CD4-positive, alpha-beta memory T cell (primary cell): Measurements from ENCODE around the gene PACSIN2. TPM values are rescaled to one million over a fixed set of nuclear protein-coding genes. Genes with fewer than 3 reads are reported as not detected.
"Not testable (repeated sequence)": the region's sequence is repeated elsewhere in the genome, so short reads cannot be mapped to it uniquely, and the experiment has no call there.

ENCODE experiments used
- CTCF ChIA-PET: fragments of 350-600 bp; sonication (Branson Sonifier 250); formaldehyde crosslinking; loops from one replicate; lab custom pipeline; 2021; ENCODE audit warnings: inconsistent platforms; ENCODE audit not compliant: partially characterized antibody; lab: Charles Lee
- POLR2A ChIA-PET: fragments of 350-600 bp; sonication (Branson Sonifier 250); formaldehyde crosslinking; loops from one replicate; lab custom pipeline; 2021; ENCODE audit not compliant: partially characterized antibody; lab: Charles Lee
- DNase-seq, 5 donors: peaks; one replicate each; pipeline versions ENCODE4 v3.0.0 to v3.0.0-alpha.2; 2020 to 2022; ENCODE audit warnings: mixed read lengths in 1 of 5
- H3K27ac ChIP-seq: one replicate; pipeline ENCODE4 v1.7.0; 2013; ENCODE audit warnings: low read depth, low read length
- H3K27me3 ChIP-seq: 2 replicates; pipeline ENCODE4 v1.7.0; 2013; ENCODE audit warnings: mild to moderate bottlenecking, low read length, moderate library complexity; ENCODE audit not compliant: insufficient read depth
- H3K36me3 ChIP-seq: 2 replicates; pipeline ENCODE4 v1.7.0; 2013; ENCODE audit warnings: mild to moderate bottlenecking, low read length, moderate library complexity; ENCODE audit not compliant: insufficient read depth
- H3K4me1 ChIP-seq: 2 replicates; pipeline ENCODE4 v1.7.0; 2013; ENCODE audit warnings: mild to moderate bottlenecking, low read length, moderate library complexity; ENCODE audit not compliant: insufficient read depth
- H3K4me3 ChIP-seq, 2 donors: one replicate each; pipeline ENCODE4 v1.7.0; 2013; ENCODE audit warnings: low read length in 2 of 2, mild to moderate bottlenecking in 1 of 2
- H3K9me3 ChIP-seq, 2 donors: one replicate each; pipeline ENCODE4 v1.7.0; 2013; ENCODE audit warnings: low read length in 2 of 2, control low read depth in 1 of 2; ENCODE audit not compliant: control insufficient read depth in 1 of 2
- H3K27ac Mint-ChIP-seq, 7 donors: one replicate each; pipeline ENCODE4 v1.8.0; 2020 to 2021; ENCODE audit warnings: mixed read lengths in 7 of 7, mild to moderate bottlenecking in 6 of 7, inconsistent platforms in 3 of 7, moderate library complexity in 3 of 7
- H3K27me3 Mint-ChIP-seq, 2 donors: one replicate each; pipeline ENCODE4 v1.8.0; 2020 to 2021; ENCODE audit warnings: mixed read lengths in 2 of 2
- H3K36me3 Mint-ChIP-seq, 2 donors: one replicate each; pipeline ENCODE4 v1.8.0; 2020 to 2021; ENCODE audit warnings: mixed read lengths in 2 of 2, inconsistent platforms in 1 of 2, mild to moderate bottlenecking in 1 of 2
- H3K4me1 Mint-ChIP-seq, 4 donors: one replicate each; pipeline ENCODE4 v1.8.0; 2020 to 2021; ENCODE audit warnings: mixed read lengths in 4 of 4, mild to moderate bottlenecking in 1 of 4
- H3K4me3 Mint-ChIP-seq, 8 donors: one replicate each; pipeline ENCODE4 v1.8.0; 2020 to 2021; ENCODE audit warnings: mixed read lengths in 8 of 8, mild to moderate bottlenecking in 7 of 8, moderate library complexity in 6 of 8, inconsistent platforms in 3 of 8
- H3K9me3 Mint-ChIP-seq, 8 donors: one replicate each; pipeline ENCODE4 v1.8.0; 2020 to 2021; ENCODE audit warnings: mixed read lengths in 8 of 8, mild to moderate bottlenecking in 5 of 8, inconsistent platforms in 3 of 8, moderate library complexity in 1 of 8
- intact Hi-C: fragments of 100-400 bp; cut with micrococcal nuclease; formaldehyde crosslinking; loops from one replicate; pipeline ENCODE4 v1.15.1; 2023
- polyA plus RNA-seq, 2 donors: library from polyadenylated mRNA; unstranded; fragments of 300-500 nt; fragmentation: Illumina TruSeq; gene quantifications; one replicate each; pipeline ENCODE4 v1.2.3, GENCODE V29; 2021
- total RNA-seq, 2 experiments: library from RNA; stranded (reverse); gene quantifications; one replicate each; pipeline ENCODE4 v1.2.3, GENCODE V29; 2021

Gene PACSIN2
- total and polyA plus RNA-seq, 4 experiments from 2014 or later = 24.6 to 55.0 (median 45.2) TPM

DNA sequence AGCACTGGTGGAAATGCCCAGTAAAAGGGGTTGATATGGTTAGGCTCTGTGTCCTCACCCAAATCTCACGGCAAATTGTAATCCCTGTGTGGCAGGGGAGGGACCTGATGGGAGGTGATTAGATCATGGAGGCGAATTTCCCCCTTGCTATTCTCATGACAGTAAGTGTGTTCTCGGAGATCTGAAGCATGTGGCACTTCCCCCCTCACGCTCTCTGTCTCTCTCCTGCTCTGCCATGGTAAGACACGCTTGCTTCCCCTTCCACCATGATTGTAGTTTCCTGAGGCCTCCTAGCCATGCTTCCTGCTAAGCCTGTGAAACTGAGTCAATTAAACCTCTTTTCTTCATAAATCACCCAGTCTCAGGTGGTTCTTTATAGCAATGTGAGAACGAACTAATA lies 37.4 kb downstream of the PACSIN2 start:
- Mint-ChIP-seq H3K36me3 (no peaks in the 10 kb centered on the region), H3K9me3 (no peaks in the 10 kb centered on the region), H3K27ac (peak overlapping the region in 1 of 7 donors; percentile 60), H3K4me1 (peaks cover 20 to 40% (median 31%) of the 10 kb centered on the region in 4 donors), H3K27me3 (no peaks in the 10 kb centered on the region), H3K4me3 (no peak overlapping the region)
- POLR2A ChIA-PET = no interaction called here
- intact Hi-C loops = no loop called here
- Histone ChIP-seq H3K36me3 (no peaks in the 10 kb centered on the region), H3K9me3 (no peaks in the 10 kb centered on the region), H3K4me3 (no peak overlapping the region), H3K4me1 (peaks cover 10% of the 10 kb centered on the region), H3K27ac (no peak overlapping the region), H3K27me3 (no peaks in the 10 kb centered on the region)
- CTCF ChIA-PET = no interaction called here
- DNase-seq = no peak

DNA sequence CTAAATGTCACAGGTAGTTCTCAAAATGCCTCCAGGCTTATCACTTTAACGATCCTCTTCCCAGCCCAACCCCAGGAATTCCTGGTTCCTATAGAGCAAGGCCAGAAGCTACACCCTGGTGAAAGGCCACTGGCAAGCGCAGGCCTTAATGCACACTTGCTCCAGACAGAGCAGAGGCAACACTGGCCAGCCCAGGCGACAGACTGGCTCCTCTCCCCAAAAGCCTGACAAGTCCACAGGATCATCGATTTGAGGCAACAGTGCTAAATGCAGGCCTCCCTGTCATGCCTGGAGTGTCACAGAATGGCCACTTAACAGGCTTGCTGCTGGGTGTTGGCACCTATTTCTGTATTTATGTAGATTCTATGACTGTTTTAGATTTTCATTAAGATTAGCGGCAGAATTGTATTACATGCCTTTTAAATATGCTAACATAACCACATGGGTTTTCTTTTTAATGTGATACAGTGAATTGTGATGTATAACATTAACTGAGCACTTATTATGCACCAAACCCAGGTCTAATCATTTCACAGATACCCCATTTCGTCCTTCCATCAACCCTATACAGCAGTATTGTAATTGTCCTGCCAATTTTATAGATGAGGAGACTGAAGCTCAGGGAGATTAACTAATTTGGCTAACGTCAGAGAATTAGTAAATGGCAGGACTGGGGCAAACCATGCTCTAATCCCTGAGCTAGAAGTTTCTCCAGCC lies 38.6 kb downstream of the PACSIN2 start:
- Mint-ChIP-seq H3K9me3 (no peaks in the 10 kb centered on the region), H3K36me3 (peaks cover 0 to 4% of the 10 kb centered on the region in 2 donors), H3K4me3 (no peak overlapping the region), H3K4me1 (peaks cover 23 to 45% (median 35%) of the 10 kb centered on the region in 4 donors), H3K27ac (peak overlapping the region in 3 of 7 donors; percentile 36 to 52 (median 37)), H3K27me3 (no peaks in the 10 kb centered on the region)
- POLR2A ChIA-PET = no interaction called here
- Histone ChIP-seq H3K9me3 (no peaks in the 10 kb centered on the region), H3K36me3 (no peaks in the 10 kb centered on the region), H3K27ac (no peak overlapping the region), H3K4me3 (no peak overlapping the region), H3K4me1 (peaks cover 10% of the 10 kb centered on the region), H3K27me3 (no peaks in the 10 kb centered on the region)
- intact Hi-C loops = no loop called here
- CTCF ChIA-PET = no interaction called here
- DNase-seq = no peak

DNA sequence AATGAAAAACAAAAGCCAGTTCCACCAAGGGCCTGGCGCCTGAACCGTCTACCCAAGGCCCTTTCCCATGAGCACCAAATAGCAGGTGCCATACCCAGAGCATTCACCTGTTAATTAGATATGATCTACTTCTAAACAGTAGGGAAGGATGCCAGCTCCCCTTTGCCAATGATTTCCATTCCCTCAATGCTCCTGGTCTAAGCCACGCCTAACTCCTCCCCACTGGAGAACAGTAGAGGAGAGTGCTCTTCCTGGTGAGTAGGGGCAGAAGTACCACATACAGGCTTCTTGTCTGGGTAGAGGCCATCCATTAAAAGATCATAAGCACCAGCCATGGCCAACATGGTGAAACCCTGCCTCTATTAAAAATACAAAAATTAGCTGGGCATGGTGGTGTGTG lies 40.7 kb downstream of the PACSIN2 start:
- ChIA-PET CTCF (no interaction called here), POLR2A (no interaction called here)
- Histone ChIP-seq H3K4me3 (no peak overlapping the region), H3K4me1 (peaks cover 10% of the 10 kb centered on the region), H3K27me3 (no peaks in the 10 kb centered on the region), H3K9me3 (no peaks in the 10 kb centered on the region), H3K36me3 (no peaks in the 10 kb centered on the region), H3K27ac (no peak overlapping the region)
- H3K4me3 Mint-ChIP-seq = no peak overlapping the region
- no peak for DNase-seq
- H3K36me3 Mint-ChIP-seq = peaks cover 7 to 10% of the 10 kb centered on the region in 2 donors
- H3K9me3 Mint-ChIP-seq = no peaks in the 10 kb centered on the region
- intact Hi-C loops = no loop called here
- H3K27me3 Mint-ChIP-seq = no peaks in the 10 kb centered on the region
- H3K27ac Mint-ChIP-seq = peak overlapping the region in 3 of 7 donors; percentile 16 to 65 (median 18)
- peaks cover 24 to 50% (median 34%) of the 10 kb centered on the region in 4 donors for H3K4me1 Mint-ChIP-seq

DNA sequence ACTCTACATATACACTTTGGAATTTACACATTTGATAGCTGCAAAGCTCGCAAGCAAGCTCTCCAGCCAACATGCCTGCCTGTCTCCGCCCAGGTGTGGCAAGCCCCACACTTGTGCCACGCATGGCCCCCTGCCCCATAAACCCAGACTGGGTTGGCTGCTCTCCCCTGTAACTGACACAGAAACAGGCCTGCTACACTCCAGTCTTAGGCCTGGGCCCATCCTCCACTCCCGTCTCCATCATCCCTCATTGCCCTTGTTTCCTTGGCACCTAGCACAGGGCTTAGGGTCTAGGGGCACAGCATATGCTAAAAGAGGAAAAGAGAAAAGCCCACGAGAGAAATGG lies 41.4 kb downstream of the PACSIN2 start:
- CTCF ChIA-PET = interaction anchor here (0.9 kb wide), 1 partner anchor 230 kb away, joined by 3 read pairs; no protein-coding TSS in a partner anchor
- Histone ChIP-seq H3K27me3 (no peaks in the 10 kb centered on the region), H3K4me1 (peaks cover 8% of the 10 kb centered on the region), H3K36me3 (no peaks in the 10 kb centered on the region), H3K9me3 (no peaks in the 10 kb centered on the region), H3K4me3 (no peak overlapping the region), H3K27ac (no peak overlapping the region)
- Mint-ChIP-seq H3K27me3 (no peaks in the 10 kb centered on the region), H3K4me3 (no peak overlapping the region), H3K4me1 (peaks cover 22 to 45% (median 30%) of the 10 kb centered on the region in 4 donors), H3K27ac (no peak overlapping the region), H3K9me3 (no peaks in the 10 kb centered on the region), H3K36me3 (peaks cover 8 to 11% of the 10 kb centered on the region in 2 donors)
- DNase-seq = no peak
- POLR2A ChIA-PET = no interaction called here
- intact Hi-C loops = no loop called here

DNA sequence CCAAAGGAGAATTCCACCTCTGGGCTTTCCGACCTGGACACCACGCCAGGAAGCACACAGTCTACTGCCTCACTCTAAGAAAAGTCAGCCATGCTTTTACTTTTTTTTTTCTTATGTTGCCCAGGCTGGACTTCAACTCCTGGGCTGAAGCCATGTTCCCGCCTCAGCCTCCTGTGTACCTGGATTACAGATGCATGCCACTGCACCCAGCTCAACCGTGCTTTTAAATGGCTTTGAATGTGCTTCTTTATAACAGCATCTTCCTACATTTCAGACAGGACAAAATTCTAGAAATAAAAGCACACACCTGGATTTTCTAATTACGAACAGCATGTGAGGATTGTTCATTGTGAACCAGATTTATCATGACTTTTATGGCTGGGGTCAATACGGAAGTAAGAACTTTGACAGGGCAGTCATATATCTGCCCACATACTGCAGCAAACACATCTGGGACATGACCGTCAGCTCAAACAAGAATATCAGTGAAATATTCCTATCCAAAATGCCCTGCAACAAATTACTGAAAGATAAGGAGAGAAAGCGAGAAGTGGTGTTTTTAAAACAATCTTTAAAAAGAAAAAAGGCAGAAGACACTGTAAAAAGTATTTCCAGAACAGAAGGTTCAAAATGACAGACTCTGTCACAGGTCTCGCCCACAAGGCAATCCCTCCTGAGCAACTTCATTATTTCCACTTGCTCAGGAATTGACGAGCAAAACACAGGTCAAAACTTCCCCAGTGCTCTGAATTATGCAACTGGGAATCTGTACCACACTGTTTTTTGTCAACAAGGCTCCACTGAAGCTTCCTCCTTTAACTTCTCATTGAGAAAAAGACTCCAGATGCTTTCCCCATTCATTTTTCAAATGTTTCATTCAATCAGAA lies 42.1 kb downstream of the PACSIN2 start:
- H3K4me1 Mint-ChIP-seq = peaks cover 18 to 41% (median 27%) of the 10 kb centered on the region in 4 donors
- intact Hi-C loops = no loop called here
- no peak overlapping the region for H3K4me3 ChIP-seq
- H3K27ac ChIP-seq = no peak overlapping the region
- H3K9me3 Mint-ChIP-seq = no peaks in the 10 kb centered on the region
- H3K27me3 ChIP-seq = no peaks in the 10 kb centered on the region
- ChIA-PET POLR2A (no interaction called here), CTCF (interaction anchor here (0.9 kb wide), 1 partner anchor 229 kb away, joined by 3 read pairs; no protein-coding TSS in a partner anchor)
- peaks cover 13 to 16% of the 10 kb centered on the region in 2 donors for H3K36me3 Mint-ChIP-seq
- H3K9me3 ChIP-seq = no peaks in the 10 kb centered on the region
- no peaks in the 10 kb centered on the region for H3K27me3 Mint-ChIP-seq
- peaks cover 1% of the 10 kb centered on the region for H3K4me1 ChIP-seq
- H3K27ac Mint-ChIP-seq = peak overlapping the region in 1 of 7 donors; percentile 48
- no peak for DNase-seq
- no peaks in the 10 kb centered on the region for H3K36me3 ChIP-seq
- H3K4me3 Mint-ChIP-seq = no peak overlapping the region

DNA sequence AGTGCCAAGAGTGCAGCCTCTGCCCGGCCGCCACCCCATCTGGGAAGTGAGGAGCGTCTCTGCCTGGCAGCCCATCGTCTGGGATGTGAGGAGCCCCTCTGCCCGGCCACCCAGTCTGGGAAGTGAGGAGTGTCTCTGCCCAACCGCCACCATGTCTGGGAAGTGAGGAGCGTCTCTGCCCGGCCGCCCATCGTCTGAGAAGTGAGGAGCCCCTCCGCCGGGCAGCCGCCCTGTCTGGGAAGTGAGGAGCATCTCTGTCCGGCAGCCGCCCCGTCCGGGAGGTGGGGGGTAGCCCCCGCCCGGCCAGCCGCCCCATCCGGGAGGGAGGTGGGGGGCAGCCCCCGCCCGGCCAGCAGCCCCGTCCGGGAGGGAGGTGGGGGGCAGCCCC lies 43.5 kb downstream of the PACSIN2 start:
- peaks cover 12 to 37% (median 22%) of the 10 kb centered on the region in 4 donors for H3K4me1 Mint-ChIP-seq
- not testable (repeated sequence) for H3K4me3 Mint-ChIP-seq
- H3K36me3 Mint-ChIP-seq = peaks cover 18 to 27% of the 10 kb centered on the region in 2 donors

DNA sequence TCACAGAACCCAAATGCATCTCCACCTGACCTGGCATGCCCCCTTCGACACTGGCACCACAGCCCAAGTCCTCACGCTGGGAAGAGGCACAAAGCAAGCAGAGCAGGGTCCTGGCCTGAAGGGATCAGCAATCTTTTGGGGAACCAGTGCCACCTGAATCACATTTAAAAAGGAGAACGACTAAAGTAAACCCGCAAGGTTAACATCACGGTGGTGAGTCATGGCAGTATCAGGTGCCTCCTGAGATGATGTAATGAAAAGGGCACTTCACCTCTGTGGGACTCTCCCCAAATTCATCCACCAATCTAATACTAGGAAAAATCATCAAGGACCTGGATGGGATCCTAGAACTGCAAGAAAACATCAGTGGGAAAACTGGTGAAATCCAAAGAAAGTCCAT lies 44.9 kb downstream of the PACSIN2 start:
- Histone ChIP-seq H3K36me3 (no peaks in the 10 kb centered on the region), H3K27ac (no peak overlapping the region), H3K4me3 (no peak overlapping the region), H3K9me3 (no peaks in the 10 kb centered on the region), H3K4me1 (peaks cover 4% of the 10 kb centered on the region), H3K27me3 (no peaks in the 10 kb centered on the region)
- H3K27ac Mint-ChIP-seq = peak overlapping the region in 1 of 7 donors; percentile 35
- no peak for DNase-seq
- H3K36me3 Mint-ChIP-seq = peaks cover 21 to 32% of the 10 kb centered on the region in 2 donors
- ChIA-PET CTCF (no interaction called here), POLR2A (no interaction called here)
- peaks cover 14 to 44% (median 24%) of the 10 kb centered on the region in 4 donors for H3K4me1 Mint-ChIP-seq
- no peak overlapping the region for H3K4me3 Mint-ChIP-seq
- no peaks in the 10 kb centered on the region for H3K9me3 Mint-ChIP-seq
- H3K27me3 Mint-ChIP-seq = no peaks in the 10 kb centered on the region
- intact Hi-C loops = no loop called here

More for the DNA sequence above, 43.5 kb downstream of the PACSIN2 start:
- POLR2A ChIA-PET, H3K27ac Mint-ChIP-seq, H3K27me3 Mint-ChIP-seq, DNase-seq, H3K36me3 ChIP-seq, CTCF ChIA-PET, H3K9me3 ChIP-seq, H3K9me3 Mint-ChIP-seq, H3K27me3 ChIP-seq, H3K4me3 ChIP-seq, H3K4me1 ChIP-seq, intact Hi-C loops, H3K27ac ChIP-seq: not testable (repeated sequence)
